DMS 273 treated with DMSO at 0.1 percent for 48 hours (cell line): ENCODE measurements around the gene TRIM65.
"Not testable (repeated sequence)": the region's sequence is repeated elsewhere in the genome, so short reads cannot be mapped to it uniquely, and the experiment has no call there.

Source experiments
- DNase-seq: peaks from one replicate; lab custom pipeline; 2025; lab: John Stamatoyannopoulos, UW

The TRIM65 gene

DNA sequence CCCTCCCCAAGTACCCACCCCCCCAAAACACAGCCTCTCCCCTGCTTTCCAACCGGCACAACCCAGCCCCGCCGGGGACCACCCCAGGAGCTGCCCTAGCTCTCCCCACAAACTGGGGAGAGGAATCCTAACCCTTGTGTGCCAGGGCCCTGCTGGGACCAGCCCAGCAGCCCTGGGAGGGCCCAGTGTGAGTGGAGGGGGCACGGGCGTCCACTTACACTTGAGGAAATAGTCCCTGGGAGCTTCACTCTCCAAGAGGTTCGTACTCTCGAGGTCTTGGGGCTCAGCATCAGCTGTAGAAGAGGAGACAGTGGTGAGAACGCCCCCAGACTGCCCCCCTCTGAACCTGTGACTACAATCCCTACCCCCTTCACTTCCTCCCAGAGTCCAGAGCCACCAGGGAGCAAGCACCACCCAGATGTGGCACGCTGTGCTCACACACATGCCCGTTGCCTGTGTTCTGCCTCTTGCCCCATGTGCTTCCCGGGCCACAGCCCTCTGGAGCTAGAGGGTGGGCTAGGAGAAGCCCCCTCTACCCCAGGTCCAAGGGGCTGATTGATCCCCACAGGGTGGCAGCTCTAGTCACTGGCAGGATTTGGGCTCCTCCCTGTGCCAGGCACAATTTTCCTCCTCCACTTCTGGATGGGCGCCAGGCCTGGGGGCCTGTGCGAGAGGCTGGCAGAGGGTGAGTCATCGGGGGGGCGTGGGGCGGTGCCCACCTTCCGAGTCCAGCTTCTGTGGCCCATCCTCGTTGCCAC is 21.4 kb downstream of the TRIM65 start:
- no peak for DNase-seq

DNA sequence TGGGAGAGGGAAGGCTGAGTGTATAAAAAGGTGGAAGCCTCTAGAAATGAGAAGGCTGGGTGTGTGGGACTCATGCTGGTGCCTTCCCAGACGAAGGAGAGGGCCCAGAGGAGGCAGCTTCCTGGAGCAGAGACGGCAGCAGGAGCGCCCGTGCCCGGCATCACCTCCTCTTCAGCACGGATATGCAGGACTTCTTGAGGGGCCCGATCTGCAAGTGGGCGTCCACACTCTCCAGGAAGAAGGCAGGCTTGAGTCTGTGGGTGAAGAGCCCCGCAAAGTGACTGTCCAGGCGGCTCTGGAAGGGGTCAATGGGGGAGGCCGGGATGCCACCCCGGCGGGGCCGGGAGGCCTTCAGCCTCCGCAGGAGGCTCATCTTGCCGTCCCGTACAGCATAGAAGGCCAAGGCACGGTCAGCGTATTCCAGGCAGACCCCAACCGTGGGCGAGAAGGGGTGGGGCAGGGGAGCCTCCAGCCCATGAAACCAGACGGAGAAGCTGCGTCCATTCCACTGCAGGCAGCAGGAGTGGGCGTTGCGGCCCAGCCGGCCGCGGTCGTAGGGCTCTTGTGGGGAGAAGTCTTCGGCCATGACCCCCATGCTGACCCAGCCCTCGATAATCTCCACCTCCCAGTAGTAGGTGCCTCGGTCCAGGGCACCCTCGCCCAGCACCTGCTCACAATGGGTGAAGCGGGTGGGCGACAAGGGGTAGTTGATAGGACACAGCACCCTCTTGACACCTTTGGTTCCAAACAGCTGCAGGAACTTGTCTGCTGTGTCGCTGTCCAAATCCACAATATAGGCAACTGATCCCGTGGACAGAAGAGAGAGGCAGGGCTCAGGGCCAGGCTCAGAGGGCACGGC is 22.2 kb downstream of the TRIM65 start:
- DNase-seq: no peak

DNA sequence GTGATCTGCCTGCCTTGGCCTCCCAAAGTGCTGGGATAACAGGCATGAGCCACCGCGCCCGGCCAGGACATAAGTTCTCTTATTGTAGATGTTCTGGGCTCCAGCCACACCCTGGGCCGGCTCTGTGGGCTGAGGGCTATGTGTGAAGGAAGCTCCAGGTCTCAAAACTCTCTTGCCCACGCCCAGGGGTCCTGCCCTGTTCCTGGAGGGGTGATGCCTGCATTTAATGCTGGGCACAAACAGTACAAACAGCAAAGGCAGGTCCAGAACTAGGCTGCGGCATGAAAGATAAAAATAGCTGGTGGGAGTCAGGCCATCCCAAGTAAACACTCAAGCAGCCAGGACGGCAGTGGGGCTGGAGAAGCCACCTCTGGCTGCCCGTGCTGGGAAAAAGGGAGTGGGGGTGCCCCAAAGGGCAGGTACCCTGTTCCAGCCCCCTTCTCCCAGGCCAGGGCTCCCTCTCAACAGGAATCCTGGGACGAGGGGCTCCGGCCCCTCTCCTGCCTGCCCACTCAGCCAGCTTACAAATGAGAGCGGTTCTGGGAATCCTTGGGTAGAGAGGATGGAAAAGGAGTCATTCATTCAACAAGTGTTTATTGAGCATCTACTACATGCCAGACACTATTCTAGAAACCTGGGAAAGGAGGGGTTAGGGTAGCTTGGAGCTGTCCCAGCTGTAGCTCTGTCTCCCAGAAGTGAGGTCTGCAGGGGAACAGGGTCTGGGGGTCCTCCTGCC is 23.0 kb downstream of the TRIM65 start:
- DNase-seq: no peak

DNA sequence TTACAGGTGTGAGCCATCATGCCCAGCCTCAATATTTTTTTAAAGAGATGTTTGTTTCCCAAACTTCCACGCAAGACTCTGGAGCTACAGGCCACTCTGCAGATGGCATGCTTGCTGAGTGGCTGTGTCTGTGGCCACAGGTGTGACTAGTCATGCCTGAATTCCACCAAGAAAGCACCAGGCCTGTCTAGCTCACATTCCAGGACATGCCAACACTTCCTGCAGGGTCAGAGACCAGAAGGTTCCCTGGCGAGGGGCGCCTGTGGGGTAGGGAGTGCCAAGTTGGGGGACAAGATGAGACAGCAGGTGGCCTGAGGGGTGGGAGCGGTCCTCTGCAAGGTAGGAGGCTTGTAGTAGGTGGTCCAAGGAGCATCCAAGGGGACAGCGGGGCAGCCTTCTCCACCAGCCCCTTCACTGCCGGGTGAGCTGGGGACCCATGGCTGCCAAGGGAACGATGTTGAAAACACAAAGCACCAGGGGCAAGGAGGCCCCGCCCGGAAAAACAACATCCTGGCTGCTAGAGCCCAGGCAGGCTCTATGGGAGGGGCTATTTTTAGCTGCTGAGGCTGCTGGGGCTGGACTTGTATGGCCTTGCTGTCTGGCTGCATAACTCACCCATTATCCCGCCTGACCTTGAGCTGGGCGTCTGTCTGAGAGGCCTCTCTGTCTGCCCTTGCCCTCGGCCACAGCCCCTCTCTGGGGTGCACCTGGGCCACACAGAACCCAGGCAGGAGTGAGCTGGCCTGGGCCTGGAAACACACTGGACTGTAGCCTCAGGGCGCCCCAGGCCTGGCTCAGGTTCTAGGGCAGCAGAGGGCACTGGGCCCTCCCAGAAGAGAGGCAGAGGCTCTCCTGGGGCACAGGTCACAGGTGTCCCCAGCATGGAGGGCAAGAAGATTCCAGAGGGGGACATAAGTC is 24.1 kb downstream of the TRIM65 start:
- DNase-seq: no peak

DNA sequence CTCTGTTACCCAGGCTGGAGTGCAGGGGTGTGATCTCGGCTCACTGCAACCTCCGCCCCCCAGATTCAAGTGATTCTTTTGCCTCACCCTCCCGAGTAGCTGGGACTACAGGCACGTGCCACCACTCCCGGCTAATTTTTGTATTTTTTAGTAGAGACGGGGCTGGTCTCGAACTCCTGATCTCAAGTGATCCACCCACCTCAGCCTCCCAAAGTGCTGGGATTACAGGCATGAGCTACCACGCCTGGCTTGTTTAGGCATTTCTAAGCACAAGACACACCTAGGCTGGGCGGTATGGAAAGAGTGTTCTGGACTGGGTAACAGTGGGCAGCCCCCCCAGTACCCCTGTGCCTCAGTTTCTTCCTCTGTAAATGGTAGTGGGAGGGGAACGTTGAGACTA is 26.5 kb downstream of the TRIM65 start:
- DNase-seq: not testable (repeated sequence)

DNA sequence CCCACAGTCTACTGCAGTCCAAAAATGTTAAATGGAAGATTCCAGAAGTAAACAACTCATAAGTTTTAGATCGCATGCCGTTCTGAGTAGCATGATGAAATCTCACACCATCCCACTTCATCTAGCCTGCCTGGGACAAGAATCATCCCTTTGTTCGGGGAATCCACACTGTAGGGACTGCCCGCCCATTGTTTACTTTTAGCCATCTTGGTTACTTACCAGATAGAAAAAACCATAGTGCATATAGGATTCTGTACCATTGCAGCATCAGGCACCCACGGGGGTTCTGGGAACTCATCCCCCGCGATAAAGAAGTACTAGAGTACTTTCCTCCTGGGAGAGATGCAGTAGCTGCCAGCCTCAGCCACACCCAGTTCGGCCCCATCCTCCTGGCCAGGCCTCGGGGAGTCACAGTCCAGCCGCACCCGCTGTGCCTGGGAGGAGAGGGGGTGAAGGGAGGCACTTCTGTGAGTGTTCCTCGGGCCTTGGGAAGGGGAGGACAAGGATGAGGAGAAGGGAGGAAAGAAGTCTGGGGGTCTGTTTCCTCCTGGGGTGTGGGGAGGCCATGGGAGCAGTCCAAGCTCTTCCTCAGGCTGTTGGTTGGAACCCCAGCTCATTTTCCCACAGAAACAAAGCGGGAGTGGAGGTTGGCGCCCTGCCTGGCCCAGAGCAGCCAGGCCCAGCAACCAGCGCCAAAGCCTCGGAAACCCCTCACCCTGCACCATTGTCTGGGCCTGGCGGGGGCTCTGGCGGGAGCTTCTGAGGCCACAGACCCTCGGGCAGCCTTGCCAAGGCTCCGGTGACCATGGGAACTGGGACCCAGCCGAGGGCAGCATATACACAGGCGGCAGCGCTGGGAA is 27.2 kb downstream of the TRIM65 start:
- no peak for DNase-seq

DNA sequence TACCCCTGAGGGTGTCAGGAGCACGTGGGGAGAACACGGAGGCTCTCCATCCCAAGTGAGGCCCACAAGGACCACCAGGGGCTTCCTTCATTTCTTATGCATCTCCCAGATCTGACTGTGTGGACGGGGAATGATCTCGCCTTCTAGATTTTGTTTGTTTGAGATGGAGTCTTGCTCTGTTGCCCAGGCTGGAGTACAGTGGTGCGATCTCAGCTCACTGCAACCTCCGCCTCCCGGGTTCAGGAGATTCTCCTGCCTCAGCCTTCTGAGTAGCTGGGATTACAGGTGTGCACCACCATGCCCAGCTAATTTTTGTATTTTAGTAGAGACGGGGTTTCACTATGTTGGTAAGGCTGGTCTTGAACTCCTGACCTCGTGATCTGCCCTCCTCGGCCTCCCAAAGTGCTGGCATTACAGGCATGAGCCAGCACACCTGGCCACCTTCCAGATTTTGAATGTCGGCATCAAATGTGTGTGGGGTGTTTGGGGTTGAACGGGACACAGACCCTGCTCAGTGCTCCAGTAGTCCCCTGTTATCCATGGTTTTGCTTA is 27.9 kb downstream of the TRIM65 start:
- not testable (repeated sequence) for DNase-seq

DNA sequence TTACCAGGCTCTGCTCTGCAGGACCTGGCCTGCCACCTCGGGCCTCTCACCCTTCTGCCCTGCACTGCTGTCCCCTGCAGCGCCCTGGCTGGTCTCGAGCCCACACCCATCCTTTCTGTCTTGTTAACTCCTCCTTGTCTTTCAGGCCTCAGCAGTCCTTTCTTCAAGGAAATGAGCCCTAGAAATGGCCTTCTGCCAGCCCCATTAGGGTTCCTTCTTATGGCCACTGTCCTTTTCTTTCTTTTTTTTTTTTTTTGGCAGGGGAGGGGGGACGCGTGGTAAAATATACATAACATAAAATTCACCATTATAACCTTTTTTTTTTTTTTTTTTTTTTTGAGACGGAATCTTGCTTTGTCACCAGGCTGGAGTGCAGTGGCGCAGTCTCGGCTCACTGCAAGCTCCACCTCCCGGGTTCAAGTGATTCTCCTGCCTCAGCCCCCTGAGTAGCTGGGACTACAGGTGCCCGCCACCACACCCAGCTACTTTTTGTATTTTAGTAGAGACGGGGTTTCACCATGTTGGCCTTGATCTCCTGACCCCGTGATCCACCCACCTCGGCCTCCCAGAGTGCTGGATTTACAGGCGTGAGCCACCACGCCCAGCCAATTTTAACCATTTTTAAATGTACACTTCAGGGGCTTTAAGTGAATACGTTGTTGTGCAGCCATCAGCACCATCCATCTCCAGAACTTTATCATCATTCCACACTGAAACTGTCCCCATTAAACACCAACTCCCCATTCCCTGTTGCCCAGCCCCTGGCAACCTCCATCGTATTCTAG is 31.2 kb downstream of the TRIM65 start:
- not testable (repeated sequence) for DNase-seq

DNA sequence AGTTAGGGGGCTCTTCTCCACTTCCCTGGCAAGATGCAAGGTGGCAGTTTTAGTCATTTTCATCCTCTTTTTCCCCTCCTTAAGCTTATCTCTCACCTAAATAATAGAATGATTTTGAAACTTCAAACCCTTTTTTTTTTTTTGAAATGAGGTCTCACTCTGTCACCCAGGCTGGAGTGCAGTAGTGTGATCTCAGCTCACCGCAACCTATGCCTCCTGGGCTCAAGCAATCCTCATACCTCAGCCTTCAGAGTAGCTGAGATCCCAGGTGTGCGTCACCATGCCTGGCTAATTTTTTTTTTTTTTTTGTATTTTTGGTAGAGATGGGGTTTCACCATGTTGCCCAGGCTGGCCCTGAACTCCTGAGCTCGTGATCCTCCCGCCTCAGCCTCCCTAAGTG is 31.9 kb downstream of the TRIM65 start:
- not testable (repeated sequence) for DNase-seq

DNA sequence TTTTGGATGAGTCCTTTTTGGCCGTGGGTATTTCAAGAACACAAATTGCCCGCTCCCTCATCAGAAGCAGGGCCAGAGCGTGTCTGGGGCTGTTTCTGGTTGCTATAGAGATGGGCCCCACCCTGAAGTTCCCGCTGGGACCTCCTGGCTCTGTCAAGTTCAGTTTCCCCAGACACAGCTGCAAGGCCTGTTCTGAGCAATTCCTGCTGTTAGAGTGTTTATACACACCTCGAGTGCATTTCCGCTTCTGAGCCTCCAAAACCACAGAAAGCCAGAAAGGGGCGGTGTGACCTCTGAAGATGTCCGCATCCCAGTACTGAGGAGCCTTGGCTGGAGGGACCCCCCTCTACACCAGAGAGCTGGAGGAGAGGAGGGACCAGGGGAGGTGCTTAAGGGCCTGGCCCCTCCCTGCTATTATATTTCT is 32.3 kb downstream of the TRIM65 start:
- DNase-seq: no peak

DNA sequence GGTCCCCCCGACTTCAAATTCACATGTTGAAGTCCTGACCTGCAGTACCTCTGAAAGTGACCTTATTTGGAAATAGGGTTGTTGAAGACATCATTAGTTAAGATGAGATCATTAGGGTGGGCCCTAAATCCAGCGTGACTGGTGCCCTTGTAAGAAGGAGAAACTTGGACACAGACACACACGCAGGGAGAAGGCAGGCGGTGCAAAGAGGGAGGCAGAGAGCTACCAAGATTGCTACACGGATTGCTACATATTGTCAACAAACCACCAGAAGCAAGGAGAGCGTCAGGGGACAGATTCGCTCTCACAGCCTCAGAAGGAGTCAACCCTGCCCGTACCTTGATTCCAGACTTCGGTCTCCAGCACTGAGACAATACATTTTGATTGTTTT is 34.8 kb downstream of the TRIM65 start:
- DNase-seq: no peak

DNA sequence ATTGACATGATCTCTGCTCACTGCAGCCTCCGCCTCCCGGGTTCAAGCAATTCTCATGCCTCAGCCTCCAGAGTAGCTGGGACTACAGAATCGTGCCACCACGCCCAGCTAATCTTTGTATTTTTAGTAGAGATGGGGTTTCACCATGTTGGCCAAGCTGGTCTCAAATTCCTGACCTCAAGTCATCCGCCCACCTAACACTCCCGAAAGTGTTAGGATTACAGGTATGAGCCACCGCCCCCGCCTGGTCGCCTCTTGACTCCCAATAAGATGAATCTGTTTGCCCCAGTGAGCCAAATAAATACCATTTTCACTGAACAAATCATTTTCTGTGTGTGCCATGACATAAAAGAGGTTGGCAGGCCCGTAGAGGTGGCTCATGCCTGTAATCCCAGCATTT is 37.4 kb downstream of the TRIM65 start:
- not testable (repeated sequence) for DNase-seq

DNA sequence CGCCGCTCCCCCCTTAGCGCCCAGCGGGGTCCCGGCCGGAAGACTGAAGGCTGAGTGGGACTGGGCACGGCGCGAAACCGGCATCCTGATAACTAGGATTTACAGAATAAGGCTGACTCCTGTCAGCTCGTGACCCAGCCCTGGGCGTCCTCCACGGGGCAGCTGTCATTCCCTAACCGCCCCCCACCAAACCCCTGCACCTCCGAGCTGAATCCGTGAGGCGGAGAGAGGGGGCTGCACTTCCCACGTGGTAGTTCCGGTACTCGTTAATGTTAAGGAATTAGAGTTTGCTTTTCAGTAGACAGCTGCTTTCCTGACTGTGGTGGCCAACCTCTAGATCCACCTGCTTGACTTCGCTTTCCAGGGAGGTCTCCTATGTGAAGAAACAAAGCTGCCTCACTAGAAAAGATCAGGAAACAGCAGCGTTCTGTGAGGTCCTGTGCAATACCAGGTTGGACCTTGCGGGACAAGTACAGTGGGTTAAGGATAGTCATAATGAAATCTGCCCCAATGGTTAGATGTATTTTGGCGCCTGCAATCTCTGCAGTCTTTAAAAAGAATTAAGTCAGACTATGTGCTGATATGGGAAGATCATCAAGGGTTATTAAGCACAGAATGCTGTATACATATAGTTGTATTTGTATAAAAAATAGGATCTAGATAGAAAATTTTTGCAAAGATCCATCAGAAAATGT is 40.5 kb downstream of the TRIM65 start:
- peak; percentile 18 for DNase-seq

DNA sequence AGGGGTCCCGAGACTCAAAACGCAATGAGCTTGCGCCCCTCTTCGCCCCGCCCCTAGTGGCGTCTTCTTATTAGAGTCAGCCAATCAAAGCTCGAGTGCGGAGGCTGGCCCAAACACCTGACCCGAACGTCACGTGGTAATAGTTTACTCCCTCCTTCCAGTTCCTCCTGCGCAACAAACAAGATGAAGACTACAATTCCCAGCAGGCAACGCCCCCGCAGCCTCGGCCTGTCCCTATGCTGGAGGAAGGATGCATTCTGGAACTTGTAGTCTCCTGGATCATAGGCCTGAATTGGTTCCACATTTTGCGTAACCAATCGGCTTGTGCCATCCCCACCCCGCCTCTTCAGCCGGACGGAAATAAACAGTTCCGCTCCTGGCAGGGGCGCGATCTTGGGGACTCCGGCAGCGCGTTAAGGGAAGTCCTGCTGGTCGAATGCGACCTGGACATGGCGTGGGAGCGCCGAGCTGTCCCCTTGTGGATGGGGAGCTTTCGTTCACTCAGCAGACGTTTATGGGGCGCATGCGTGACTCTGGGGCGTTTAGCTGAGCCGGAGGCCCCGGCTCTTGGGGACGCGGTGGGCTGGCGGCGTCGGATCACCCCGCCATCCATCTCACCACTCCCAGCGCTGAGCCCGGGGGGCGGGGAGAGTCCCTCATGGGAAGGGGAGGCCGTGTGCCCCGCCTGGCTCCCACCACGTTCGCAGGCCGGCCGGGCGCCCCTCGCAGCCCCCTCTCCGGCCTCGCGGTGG is 41.3 kb downstream of the TRIM65 start, which contains the start of gene WBP2:
Gene WBP2 (minus strand): TSS at position 26 of the 752 bp plus-strand sequence. CDS start 38 bp downstream, outside the sequence.
- DNase-seq: peak; percentile 100

DNA sequence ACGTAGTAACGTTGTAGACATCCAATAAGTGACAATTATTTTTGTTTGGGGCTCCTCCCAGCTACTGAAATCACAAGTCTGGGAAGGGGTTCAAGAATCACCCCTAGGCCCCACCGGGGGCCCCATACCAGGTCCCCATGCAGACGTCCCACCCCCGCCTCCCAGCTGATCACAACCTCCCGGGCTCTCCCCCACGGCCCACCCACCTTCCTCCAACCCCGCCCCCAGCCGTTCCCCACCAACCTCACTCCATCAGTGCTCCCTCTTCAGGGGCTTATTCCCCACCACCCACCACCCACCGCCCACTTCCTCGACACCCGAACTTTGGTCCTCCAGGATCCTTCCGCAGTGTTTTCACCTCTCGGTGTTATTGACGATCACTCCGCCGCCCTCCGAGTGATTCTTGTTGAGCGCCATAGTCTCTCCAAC is 41.9 kb downstream of the TRIM65 start:
- no peak for DNase-seq

DNA sequence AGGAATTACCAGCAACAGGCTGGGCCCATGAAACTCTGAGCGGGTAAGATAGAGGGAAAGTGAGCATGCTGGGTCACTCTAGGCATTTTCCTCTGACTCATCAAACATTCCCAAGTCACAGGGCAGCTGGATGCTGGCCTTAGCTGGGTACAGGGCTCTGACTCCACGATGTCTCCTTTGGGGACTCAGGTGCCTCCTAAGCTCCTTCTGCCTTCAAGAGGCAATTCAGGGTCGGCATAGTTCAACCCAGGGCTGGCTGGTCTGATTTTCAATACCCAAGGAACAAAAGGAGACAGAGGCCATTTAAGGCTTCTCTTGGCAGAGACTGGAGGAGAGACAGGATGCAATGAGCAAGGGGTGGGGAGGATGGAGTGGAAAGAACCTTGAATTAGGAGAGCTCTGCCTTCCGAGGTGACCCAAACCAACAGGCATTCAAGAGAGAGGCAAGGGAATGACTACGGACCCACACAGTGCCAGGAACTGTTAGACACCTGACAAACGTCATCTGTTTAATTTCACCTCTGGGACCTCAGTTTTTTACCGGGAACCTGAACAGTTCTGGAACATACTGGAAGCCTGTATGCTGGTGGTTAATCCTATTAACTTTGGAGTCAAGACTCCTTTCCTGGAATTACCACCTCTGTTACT is 42.5 kb downstream of the TRIM65 start:
- DNase-seq: no peak

DNA sequence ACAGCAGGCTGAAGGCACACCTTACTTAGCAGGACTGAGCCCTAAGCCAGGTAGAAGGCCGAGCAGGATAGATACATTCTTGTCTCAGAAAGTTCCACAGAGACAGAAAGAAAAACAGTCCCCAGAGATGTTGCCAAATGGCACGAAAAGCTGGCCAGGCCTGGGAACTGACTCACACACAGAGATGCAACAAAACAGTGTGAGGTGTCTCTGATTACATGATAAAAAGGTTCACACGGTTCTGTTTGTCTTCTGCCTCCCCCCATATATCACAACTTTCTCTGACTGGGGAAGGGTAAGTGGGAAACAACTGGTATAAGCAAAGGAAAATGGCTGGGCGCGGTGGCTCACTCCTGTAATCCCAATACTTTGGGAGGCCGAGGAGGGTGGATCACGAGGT is 43.3 kb downstream of the TRIM65 start:
- no peak for DNase-seq

DNA sequence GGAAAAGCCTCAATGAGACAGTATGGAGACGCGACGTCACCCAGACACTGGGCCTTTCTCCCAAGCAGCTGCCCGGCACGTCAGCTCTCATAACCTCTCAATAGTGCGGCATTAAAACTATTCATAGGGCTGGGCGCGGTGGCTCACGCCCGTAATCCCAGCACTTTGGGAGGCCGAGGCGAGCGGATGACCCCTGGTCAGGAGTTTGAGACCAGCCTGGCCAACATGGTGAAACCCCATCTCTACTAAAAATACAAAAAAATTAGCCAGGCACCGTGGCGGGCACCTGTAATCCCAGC is 45.1 kb downstream of the TRIM65 start:
- DNase-seq: not testable (repeated sequence)
